A673 (cell line): ENCODE measurements around the gene MPV17. TPM values are rescaled to one million over a fixed set of nuclear protein-coding genes. Genes with fewer than 3 reads are reported as not detected.

Experiments
- BruUV-seq: library from RNA; stranded (reverse); fragments of 400-500 nt; replicated peaks from 2 replicates; lab custom pipeline; 2021; lab: Mats Ljungman, UMichigan
- CTCF ChIA-PET: fragments of 300-600 bp; sonication (Branson Sonifier 250); formaldehyde crosslinking; loops from one replicate; lab custom pipeline; 2022; ENCODE audit warnings: antibody characterized with exemption; lab: Charles Lee
- POLR2A ChIA-PET: fragments of 300-600 bp; sonication (Branson Sonifier 250); formaldehyde crosslinking; loops from one replicate; lab custom pipeline; 2022; ENCODE audit warnings: antibody characterized with exemption; ENCODE audit not compliant: low non-redundant PET; lab: Charles Lee
- DNase-seq: peaks from one replicate; pipeline ENCODE4 v3.0.0-alpha.2; 2015; ENCODE audit warnings: low spot score
- H3K27ac ChIP-seq: fragments of 200-600 bp; sonication (generic); 2 replicates; pipeline ENCODE4 v1.5.1; 2016; ENCODE audit warnings: mixed run types, low read depth, mild to moderate bottlenecking, mixed read lengths, antibody characterized with exemption, low read length; ENCODE audit not compliant: poor library complexity, severe bottlenecking
- H3K27me3 ChIP-seq: fragments of 200-600 bp; sonication (generic); replicated peaks from 2 replicates; pipeline ENCODE4 v1.6.1; 2017; ENCODE audit warnings: mixed run types, low read depth, mild to moderate bottlenecking, mixed read lengths, antibody characterized with exemption, low read length; ENCODE audit not compliant: insufficient read depth, poor library complexity
- H3K36me3 ChIP-seq: fragments of 200-600 bp; sonication (generic); 2 replicates; pipeline ENCODE4 v1.6.1; 2016; ENCODE audit warnings: mixed run types, mild to moderate bottlenecking, mixed read lengths, antibody characterized with exemption, low read length; ENCODE audit not compliant: insufficient read depth, poor library complexity, severe bottlenecking
- H3K4me1 ChIP-seq: fragments of 200-600 bp; sonication (generic); 2 replicates; pipeline ENCODE4 v1.6.1; 2017; ENCODE audit warnings: mixed run types, mild to moderate bottlenecking, mixed read lengths, antibody characterized with exemption, low read length; ENCODE audit not compliant: insufficient read depth, poor library complexity, severe bottlenecking
- H3K4me3 ChIP-seq: fragments of 200-600 bp; sonication (generic); 2 replicates; pipeline ENCODE4 v1.5.1; 2016; ENCODE audit warnings: low read depth, mixed run types, mild to moderate bottlenecking, mixed read lengths, low read length; ENCODE audit not compliant: poor library complexity, severe bottlenecking
- H3K9me3 ChIP-seq: fragments of 200-600 bp; sonication (generic); 2 replicates; pipeline ENCODE4 v1.6.1; 2016; ENCODE audit warnings: mixed run types, low read depth, mild to moderate bottlenecking, mixed read lengths, antibody characterized with exemption, low read length; ENCODE audit not compliant: poor library complexity, severe bottlenecking
- EZH2 ChIP-seq: fragments of 200-600 bp; sonication (generic); IDR thresholded peaks from 2 replicates; pipeline ENCODE4 v1.6.1; 2017; ENCODE audit warnings: borderline replicate concordance, low read depth, mild to moderate bottlenecking, mixed read lengths, antibody characterized with exemption, low read length; ENCODE audit not compliant: poor library complexity, severe bottlenecking
- intact Hi-C: fragments of 100-400 bp; cut with micrococcal nuclease; formaldehyde crosslinking; loops from one replicate; pipeline ENCODE4 v1.10.0; 2022; ENCODE audit not compliant: unreplicated experiment
- total RNA-seq: library from RNA; stranded (reverse); gene quantifications from 2 replicates; pipeline ENCODE4 v1.2.3, GENCODE V29; 2021
- TF ChIP-seq, protein P1 (sequence below): fragments of 300-800, 200-600 bp; sonication (generic); conservative IDR thresholded peaks from 2 replicates; pipeline ENCODE4 v1.5.1; 2017; ENCODE audit warnings: low read depth, mild to moderate bottlenecking, antibody characterized with exemption, low read length, moderate library complexity, mixed read lengths

The MPV17 gene
- total RNA-seq, 1 experiment from 2014 or later = 66.3 TPM

DNA sequence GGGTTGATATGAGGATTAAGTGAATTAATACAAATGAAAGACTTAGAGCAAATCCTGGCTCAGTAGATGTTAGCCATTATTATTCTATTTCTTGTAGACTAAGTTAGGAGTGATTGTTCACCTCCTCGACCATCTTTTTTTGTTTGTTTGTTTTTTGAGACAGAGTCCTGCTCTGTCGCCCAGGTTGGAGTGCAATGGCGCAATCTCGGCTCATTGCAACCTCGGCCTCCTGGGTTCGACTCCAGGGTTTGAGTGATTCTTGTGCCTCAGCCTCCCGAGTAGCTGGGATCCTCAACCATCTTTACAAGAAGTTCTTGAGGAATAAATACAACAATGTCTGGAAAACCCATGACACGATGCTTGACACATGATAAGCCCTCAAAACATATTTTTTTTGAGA lies 28.0 kb downstream of the MPV17 start:
- DNase-seq = no peak
- no TSS peak for BruUV-seq
- Histone ChIP-seq H3K4me1 (peaks cover 11% of the 10 kb centered on the region), H3K36me3 (no peaks in the 10 kb centered on the region), H3K27me3 (no peaks in the 10 kb centered on the region), H3K9me3 (no peaks in the 10 kb centered on the region), H3K4me3 (no peak overlapping the region), H3K27ac (no peak overlapping the region)
- intact Hi-C loops = no loop called here
- ChIA-PET POLR2A (no interaction called here), CTCF (interaction anchor here (0.7 kb wide), 1 partner anchor 11 kb away, joined by 10 read pairs; no protein-coding TSS in a partner anchor)
- no peak for TF ChIP-seq EZH2
- TF ChIP-seq, protein P1, sequence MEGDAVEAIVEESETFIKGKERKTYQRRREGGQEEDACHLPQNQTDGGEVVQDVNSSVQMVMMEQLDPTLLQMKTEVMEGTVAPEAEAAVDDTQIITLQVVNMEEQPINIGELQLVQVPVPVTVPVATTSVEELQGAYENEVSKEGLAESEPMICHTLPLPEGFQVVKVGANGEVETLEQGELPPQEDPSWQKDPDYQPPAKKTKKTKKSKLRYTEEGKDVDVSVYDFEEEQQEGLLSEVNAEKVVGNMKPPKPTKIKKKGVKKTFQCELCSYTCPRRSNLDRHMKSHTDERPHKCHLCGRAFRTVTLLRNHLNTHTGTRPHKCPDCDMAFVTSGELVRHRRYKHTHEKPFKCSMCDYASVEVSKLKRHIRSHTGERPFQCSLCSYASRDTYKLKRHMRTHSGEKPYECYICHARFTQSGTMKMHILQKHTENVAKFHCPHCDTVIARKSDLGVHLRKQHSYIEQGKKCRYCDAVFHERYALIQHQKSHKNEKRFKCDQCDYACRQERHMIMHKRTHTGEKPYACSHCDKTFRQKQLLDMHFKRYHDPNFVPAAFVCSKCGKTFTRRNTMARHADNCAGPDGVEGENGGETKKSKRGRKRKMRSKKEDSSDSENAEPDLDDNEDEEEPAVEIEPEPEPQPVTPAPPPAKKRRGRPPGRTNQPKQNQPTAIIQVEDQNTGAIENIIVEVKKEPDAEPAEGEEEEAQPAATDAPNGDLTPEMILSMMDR = no peak

DNA sequence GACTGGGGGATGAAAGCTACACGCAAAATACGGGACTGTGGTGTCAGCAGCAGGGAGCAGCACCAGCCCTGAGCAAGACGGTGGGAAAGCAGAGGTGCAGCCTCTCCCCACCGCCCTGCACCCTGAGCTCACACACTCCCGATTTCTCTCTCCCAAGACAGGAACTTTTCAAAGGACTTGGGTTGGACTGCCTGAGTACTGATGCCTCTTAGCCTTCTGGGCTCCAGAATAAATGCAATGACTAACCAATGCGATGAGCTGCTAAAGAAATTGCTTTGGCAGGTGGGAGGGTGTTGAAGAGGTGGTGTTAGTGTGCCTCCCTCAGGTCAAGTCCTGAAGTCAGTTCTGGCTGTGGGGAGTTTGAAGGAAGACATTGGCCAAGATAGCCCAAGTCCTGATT lies 31.0 kb downstream of the MPV17 start:
- Histone ChIP-seq H3K9me3 (no peaks in the 10 kb centered on the region), H3K27ac (no peak overlapping the region), H3K4me3 (no peak overlapping the region), H3K36me3 (no peaks in the 10 kb centered on the region), H3K4me1 (peaks cover 16% of the 10 kb centered on the region), H3K27me3 (no peaks in the 10 kb centered on the region)
- DNase-seq = no peak
- TF ChIP-seq EZH2 = no peak
- TF ChIP-seq, protein P1 = no peak; the same call in 1 of the 2 replicates
- ChIA-PET CTCF (interaction anchor here (0.5 to 0.6 kb wide), 2 partner anchors 30 to 332 kb away, joined by 3 to 11 read pairs; no protein-coding TSS in a partner anchor), POLR2A (no interaction called here)
- intact Hi-C loops = no loop called here
- BruUV-seq = no TSS peak

DNA sequence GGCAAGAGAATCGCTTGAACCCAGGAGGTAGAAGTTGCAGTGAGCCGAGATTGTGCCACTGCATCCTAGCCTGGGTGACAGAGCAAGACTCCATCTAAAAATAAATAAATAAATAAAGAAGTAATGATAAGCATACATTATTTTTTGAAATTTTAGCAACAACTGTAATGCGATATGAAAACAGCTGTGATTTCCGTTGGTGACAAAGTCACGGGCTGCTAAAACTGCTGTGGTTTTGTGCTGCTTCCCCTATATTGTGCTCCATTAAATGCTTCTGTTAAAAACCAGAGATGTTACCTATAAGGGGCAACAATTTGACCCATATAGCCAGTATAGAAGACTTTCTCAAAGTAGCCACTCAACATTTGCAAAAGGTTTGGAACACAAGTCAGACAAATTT lies 32.3 kb downstream of the MPV17 start:
- Histone ChIP-seq H3K4me3 (no peak overlapping the region), H3K36me3 (no peaks in the 10 kb centered on the region), H3K27ac (no peak overlapping the region), H3K9me3 (no peaks in the 10 kb centered on the region), H3K4me1 (peaks cover 16% of the 10 kb centered on the region), H3K27me3 (no peaks in the 10 kb centered on the region)
- intact Hi-C loops = no loop called here
- ChIA-PET POLR2A (no interaction called here), CTCF (no interaction called here)
- BruUV-seq = no TSS peak
- TF ChIP-seq, protein P1 = no peak
- TF ChIP-seq EZH2 = no peak
- DNase-seq = no peak
